Endothelial cell of hepatic sinusoid (primary cell): Measurements from ENCODE around the gene JCAD.

Source experiments
- in situ Hi-C: cut with HindIII; loops from 2 replicates; pipeline ENCODE4 v1.10.0; 2017; ENCODE audit warnings: low sequenced_read_pairs

The JCAD gene, protein sequence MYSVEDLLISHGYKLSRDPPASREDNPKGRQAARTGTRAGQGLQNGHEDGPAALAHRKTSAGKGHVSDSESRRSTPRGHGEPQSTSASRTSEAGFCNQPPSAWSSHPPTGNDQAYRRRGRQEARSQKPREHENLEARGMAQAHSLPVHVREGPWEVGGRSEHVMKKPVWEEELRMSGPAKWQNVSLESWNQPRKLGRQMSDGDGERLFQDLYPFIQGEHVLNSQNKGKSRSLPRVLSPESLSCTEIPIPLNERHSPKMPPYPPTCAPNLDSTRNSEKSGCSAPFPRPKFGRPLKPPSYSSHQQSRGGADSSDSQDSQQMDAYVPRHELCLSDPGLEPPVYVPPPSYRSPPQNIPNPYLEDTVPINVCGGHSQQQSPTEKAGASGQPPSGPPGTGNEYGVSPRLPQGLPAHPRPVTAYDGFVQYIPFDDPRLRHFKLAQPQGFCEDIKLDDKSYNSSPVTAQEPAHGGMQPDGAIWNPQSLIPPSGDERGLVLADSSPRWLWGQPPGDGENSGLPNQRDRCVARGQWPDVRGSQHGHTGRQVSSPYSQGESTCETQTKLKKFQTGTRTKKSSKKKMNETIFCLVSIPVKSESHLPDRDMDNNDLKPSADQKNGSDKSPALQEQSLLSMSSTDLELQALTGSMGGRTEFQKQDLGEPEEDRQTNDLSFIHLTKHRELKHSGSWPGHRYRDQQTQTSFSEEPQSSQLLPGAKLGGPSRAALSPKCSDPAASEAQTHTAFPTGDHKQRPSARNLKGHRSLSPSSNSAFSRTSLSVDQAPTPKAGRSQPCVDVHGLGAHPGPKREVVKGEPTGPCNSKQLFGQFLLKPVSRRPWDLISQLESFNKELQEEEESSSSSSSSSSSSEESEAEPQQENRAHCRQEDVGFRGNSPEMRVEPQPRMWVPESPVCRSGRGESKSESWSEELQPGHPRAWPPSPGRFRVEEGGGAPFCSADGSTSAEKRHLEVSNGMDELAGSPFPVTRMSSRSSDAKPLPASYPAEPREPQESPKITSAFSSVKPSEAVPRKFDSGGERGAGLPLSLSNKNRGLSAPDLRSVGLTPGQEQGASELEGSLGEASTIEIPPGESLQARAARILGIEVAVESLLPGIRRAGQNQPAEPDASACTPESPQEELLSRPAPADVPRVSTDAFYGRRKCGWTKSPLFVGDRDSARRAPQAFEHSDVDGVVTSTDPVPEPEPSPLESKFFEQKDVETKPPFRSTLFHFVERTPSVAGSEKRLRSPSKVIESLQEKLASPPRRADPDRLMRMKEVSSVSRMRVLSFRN (N-terminal part only)

DNA sequence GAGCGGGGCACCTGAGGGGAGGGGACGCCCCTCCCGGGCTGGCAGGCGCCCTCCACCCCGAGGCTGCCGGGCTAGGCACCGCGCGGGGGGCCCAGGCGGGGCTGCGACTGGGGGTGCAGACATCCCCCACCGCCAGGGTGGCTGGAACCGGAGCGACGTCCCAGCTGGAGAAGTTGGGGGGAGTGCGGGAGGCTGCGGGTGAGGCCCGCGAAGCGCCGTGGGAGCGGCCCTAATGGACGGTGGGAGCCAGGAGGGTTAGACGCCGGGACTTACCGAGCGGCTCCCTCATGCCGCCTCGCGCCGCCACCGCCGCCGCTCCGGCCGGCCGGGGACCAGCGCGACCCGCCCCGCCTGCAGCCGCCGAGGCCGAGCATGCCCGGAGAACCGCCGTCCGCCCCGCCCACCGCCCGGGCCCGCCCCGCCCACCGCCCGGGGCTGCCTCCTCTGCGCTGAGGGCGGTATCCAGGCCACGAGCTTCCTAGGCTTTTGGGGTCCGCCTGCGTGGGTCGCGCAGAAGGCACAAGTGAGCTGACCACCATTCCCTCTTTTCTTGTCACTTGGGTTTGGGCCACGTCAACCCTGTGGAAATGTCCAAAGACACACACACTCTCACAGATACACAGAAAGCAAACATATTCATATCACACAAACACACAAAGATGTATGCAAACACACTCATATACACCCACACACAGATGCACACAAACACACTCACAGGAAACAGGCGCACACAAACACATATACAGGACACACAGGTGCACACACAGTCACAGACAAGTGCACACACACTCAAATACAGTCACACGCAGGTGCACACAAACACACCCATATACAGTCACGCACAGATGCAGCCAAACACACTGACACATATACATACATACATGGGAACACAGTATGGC lies at the start of gene JCAD:
JCAD (minus strand) TSS at position 378 of the 899 bp plus-strand sequence. CDS start 11,774 bp downstream, outside the sequence.
- in situ Hi-C loops = no loop called here

DNA sequence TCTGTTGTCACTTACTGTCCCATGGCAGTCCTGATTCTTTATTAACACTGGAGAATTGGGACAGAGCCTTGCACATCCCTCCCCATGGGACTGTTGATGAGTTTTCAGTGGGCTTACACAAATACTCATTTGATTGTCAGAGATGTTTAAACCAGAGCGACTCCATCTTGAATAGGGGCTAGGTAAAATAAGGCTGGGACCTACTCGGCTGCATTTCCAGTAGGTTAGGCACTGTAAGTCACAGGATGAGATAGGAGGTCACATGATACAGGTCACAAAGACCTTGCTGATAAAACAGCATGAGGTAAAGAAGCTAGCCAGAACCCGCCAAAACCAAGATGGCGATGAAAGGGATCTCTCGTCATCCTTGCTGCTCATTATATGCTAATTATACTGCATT lies 47.6 kb upstream of the JCAD start:
- in situ Hi-C loops = no loop called here

DNA sequence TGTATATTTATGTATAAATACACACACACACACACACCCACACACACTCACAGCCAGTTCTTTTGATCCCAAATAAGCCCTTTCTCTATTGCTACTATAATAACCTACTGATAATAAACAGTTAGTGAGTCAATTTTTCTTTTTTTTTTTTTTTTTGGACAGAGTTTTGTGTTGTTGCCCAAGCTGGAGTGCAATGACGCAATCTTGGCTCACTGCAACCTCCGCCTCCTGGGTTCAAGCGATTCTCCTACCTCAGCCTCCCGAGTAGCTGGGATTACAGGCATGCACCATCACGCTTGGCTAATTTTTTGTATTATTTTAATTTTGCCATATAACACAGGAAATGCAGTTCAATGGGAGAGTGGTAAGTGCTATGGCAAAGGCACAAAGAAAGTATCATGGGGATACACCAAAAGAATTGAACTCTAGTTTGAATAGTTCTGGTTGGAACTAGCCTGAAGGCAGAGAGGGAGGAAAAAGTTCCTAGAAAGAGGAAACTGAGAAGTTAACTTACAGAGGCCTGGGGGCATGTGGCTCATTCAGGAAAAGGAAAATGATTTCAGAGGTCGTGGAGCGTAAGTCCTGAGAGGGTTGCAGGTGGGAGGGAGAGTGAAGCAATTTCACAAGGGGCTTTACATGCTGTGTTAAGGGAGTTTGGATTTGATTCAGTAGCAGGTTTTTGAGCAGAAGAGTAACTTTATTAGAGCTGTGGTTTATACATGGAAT lies 44.4 kb upstream of the JCAD start:
- in situ Hi-C loops = no loop called here

DNA sequence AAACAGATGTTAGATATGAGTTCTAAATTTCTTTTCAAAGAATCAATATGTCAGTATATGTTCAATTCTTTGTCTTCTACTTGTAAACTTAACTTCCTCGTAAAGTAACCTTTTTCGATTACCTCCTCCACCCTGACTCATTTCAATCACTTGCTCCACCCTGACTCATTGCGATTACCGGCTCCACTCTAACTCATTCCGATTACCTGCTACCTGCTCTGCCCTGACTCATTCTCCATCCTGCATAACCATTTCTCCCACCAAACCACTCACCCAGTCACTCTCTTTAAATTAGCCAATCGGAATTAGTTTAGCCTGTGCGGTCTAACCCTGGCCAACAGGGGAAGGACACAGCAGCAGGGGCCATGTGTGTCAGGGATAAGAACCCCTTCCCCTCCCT lies 40.3 kb upstream of the JCAD start:
- in situ Hi-C loops = loop anchor here (5.0 kb wide), 1 partner anchor 87 kb away; no protein-coding TSS in a partner anchor

DNA sequence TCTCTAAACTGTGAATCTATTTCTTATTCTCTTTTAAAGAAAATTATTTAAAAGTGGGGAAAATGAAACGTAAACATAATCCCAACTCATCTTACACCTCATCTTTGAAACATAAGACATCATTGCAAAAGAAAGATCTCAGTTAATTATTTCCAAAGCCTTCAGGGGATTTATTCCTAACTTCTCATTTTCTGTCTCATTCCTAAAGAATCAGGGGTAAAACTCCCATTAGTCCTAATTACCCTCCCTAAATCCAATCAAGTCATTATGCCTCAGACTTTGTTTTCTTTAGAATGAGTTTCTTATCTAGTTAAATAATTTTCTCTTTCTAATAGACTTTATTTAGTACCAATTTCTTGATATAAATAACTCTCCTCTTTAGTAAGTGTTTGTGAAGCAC lies 39.7 kb upstream of the JCAD start:
- in situ Hi-C loops = loop anchor here (5.0 kb wide), 1 partner anchor 87 kb away; no protein-coding TSS in a partner anchor

DNA sequence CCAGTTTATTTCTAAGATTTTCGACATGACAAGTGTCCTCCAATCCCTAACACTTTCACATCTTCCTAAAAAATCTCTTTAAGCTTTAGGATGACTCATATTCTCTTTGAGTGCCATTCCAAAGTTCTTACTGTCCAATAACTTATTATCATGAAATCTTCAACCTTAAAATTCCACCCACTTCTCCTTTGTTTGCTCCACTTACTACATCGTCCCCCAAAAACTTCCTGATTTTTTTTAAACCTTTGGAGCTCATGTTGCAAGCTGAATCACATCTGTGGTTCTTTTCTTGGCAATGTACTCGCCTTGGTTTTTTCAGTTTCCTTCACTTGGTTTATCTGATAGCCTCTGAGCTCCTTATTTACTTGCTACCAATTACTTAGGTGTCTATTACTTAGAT lies 39.2 kb upstream of the JCAD start:
- in situ Hi-C loops = loop anchor here (5.0 kb wide), 1 partner anchor 86 kb away; no protein-coding TSS in a partner anchor

DNA sequence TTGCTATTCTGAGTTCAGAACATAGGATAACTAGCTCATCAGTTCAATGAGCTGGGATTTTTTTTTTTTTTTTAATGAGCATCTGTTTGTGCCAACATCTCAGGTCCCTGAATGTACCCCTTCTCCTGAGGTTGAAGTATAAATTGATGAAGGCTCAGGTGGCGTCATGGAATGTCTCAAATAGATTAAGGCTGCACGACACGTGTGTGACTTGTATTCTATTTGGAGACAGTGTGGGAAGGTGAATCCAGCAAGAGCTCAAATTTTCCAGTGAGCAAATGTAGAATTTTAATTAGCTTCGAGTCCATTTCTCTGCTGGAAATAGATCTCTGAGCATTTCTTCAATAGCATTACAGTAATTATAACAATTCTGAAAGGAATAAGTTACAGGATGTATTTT lies 37.2 kb upstream of the JCAD start:
- in situ Hi-C loops = loop anchor here (5.0 kb wide), 1 partner anchor 84 kb away; no protein-coding TSS in a partner anchor

DNA sequence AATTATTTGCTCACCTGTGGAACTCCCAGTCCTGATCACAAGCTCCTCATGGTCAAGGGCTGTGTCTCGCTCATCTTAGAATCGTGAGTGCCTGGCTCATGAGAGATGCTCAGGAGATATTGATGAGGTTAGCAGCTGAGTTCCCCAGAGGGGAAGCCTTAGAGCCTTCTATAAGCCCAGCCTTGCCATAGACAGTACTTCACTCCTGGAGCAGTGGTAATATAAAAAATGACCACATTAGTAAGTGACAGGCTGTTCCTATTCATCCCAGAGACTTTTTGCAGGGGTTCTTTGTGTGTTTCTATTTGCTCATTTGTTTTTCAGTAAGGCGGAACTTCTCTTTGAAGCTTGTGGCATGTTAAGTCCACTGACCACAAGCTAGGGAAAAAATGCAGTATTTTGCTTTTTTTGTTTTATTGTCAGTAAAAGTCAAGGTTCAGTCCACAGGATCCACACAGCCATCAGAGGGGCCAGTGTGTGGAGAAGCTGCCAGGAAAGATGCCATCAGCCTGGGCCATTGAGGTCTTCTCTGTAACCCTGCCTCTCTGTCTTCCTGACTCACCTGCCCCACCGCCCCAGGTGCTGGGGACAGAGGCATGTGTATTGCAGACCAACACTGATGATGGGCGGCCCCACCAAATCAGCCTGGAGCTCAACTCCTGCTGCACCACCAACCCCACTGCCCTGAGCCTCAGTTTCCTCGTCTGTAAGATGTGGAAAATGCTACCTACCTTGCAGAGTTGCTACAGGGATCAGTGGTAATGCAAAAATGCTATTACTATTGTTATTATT lies 36.4 kb upstream of the JCAD start:
- in situ Hi-C loops = loop anchor here (5.0 kb wide), 1 partner anchor 84 kb away; no protein-coding TSS in a partner anchor

DNA sequence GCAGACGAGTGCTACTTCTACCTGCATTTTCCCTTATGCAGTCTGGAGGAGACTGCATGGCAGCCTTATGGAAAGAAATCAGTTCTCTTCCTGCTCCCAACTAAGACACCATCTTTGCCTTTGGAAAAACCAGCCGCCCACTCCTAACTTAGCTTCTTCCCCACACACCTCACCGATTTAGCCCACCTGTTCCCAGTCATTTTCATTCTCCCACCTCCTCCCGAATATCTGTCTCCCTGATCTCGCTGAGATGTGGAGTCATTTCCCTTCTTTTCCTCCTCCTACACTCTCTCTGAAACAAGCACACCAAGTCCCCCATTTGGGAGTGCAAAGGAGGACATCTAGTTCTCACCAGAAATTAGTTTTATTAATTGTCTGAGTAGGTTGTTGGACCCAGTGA lies 35.2 kb upstream of the JCAD start:
- in situ Hi-C loops = no loop called here

DNA sequence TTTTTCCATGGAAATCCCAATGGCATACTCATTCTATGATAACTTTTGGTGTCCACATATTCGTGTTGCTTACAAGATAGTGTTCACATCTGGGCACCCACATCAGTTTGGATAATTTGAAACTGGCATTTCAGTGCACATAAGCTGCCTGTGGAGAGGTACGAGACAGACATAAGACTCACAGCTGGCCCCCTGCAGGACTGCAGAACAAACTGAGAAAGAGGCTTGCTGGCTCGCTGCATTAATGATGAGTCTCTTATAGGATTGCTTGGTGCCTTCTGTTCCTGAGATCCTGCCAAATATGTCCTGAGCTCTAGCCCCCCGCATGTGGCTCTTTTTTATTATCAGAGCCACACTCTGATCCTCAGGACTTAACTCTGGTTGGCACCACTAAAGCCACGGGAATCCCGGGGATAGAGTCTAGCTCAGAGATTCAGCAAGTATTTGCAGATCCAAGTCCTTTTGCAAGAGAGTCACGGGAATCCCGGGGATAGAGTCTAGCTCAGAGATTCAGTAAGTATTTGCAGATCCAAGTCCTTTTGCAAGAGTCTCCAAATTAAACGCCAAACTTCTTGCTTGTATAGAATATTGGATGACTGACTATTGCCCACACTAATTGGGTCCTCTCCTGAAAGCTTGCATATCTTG lies 34.0 kb upstream of the JCAD start:
- in situ Hi-C loops = no loop called here

DNA sequence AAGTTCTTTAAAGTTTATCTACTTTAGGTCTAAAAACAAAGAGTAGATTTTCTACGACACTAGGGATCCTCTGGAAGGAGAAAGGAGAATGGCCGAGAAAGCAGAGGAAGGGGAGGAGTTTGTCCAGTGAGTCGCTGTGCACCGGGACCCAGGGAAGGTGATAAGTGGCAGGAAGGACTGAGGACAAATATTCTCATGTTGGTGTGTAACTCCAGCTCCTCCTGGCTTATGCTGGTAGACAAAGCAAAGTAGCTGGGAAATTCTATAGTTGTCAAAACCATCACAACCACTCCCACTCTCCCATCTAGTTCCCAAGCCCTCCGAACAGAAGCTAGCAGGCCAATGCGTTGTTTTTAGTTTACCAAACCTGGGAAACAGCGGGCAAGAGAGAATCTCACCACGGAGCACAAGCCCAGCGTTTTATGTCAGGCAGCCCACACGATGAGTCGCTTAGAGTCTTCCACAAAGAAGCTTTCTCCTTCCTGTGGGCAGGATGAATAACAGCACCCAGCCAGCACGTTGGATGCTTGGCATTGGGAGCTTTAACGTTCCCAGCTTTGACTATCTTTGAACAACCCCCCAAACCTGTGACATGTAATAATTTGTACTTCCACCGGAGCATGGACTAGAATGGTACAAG lies 32.9 kb upstream of the JCAD start:
- in situ Hi-C loops = no loop called here

DNA sequence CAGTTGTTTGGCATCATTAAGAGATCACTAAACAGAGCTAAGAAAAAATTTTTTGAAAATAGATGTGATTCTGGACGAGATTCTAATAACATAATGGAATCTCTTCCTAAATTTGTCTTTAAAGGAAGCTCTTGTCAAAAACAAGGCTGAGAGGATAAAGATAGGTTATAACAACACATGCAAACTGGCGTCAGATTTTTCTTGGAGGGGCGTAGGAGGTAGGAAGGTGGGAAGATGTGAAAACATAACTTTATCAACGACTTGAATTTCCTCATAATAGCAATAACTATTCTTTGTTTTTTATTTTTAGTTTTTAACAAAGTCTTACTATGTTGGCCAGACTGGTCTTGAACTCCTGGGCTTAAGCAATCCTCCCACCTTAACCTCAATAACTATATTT lies 31.8 kb upstream of the JCAD start:
- in situ Hi-C loops = no loop called here

DNA sequence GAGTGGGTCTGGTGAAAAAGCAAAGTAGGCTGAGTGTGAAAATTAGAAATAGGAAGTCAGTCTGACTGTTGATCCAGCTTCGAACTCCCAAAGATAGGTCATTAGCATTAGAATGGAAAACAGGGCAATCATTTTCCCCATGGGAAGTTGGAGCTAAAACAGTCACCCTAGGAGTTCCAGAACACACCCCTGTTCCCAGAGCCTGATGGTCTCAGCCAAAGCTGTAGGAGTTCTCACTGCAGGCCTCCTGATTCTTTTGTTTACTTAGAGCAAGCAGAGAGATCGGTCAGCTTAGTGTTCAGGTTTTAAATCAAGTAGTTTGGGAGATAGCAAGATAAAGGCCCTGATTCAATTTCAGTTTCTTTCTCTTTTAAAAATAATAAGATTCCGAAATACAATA lies 28.8 kb upstream of the JCAD start:
- in situ Hi-C loops = no loop called here

DNA sequence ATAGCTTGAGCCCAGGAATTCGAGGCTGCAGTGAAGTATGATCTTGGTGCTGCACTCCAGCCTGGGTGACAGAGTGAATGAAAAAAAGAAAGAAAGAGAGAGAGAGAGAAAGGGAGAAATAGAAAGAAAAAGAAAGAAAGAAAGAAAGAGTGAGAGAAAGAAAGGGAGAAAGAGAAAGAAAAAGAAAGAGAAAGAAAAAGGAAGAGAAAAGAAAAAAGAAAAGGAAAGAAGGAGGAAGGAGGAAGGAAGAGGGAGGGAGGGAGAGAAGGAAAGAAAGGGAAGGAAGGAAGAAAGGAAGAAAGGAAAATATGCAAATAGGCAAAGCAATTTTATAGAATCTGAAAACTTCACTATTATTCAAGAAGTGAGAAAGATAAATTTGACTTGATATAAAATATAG lies 24.5 kb upstream of the JCAD start:
- in situ Hi-C loops = no loop called here

DNA sequence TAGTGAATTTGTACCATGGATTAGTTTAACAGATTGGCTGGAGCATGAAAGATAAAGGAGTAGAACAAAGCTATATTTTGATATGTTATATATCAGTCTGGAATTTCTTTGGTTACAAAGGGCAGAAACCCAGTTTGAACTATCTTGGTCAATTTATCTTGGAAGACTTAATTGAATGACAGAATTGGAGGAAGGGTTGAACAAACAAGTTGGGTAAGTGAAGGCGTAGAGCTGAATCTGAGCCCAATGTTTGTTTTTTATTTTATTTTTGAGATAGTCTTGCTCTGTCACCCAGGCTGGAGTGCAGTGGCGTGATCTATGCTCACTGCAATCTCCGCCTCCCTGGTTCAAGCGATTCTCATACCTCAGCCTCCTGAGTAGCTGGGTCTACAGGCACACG lies 21.8 kb upstream of the JCAD start:
- in situ Hi-C loops = no loop called here

DNA sequence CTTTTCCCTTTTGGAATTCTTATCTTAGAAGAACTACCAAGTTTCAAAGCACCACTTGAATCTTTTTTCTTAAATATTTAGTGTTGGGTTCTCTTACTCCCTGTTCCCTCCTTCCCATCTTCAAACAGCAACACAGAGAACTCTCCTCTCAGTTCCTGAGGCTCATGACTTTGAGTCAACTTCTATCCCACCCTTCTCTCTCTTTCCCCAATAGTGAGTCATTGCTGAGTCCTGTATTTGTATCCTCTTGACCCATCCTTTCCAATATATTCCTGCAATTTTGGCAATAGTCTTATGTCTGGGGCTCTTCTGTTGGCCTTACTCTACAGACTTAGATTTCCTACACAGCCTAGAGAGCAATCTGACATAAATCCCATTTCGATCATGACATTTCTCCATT lies 20.8 kb upstream of the JCAD start:
- in situ Hi-C loops = no loop called here

DNA sequence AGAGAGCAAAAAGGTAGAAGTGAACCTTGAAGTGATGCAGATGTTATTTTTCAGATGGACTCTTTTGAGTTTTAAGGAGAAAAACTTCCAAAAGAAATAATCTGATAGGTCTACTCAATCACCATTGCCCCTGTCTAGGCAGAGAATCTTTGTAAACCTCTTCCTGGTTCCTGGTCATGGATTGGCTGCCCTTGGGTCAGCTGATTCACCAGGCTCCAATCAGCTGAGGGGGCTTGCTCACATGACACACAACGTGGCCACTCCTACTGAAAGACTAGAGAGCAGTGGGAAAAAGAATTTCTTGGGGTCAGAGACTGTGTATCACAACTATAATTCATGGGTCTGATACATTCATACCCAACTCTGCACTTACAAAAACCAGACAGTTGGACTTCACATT lies 20.0 kb upstream of the JCAD start:
- in situ Hi-C loops = no loop called here
